ENCODE measurements around the gene PRPF18. TPM values are rescaled to one million over a fixed set of nuclear protein-coding genes. Genes with fewer than 3 reads are reported as not detected.

The PRPF18 gene
- polyA plus RNA-seq (2011; rRNA removed), result 21.5 and 39.6 TPM in 2 replicates
- 7.6 and 10.6 TPM in 2 replicates for polyA plus RNA-seq (2012; cell fraction: cytosol; rRNA removed)
- 2.5 and 3.5 TPM in 2 replicates for polyA plus RNA-seq (2012; cell fraction: nucleus; rRNA removed)
- polyA plus RNA-seq (2017; fragmentation: RNase III; extraction: RNeasy Plus Mini Kit Qiagen cat#74134 plus additional on column Dnase treatment), result 22.0 to 22.8 TPM (median 22.3 TPM) in 3 replicates
- polyA minus RNA-seq (2011; rRNA and poly(A)+ RNA removed), result 8.0 and 8.6 TPM in 2 replicates

DNA sequence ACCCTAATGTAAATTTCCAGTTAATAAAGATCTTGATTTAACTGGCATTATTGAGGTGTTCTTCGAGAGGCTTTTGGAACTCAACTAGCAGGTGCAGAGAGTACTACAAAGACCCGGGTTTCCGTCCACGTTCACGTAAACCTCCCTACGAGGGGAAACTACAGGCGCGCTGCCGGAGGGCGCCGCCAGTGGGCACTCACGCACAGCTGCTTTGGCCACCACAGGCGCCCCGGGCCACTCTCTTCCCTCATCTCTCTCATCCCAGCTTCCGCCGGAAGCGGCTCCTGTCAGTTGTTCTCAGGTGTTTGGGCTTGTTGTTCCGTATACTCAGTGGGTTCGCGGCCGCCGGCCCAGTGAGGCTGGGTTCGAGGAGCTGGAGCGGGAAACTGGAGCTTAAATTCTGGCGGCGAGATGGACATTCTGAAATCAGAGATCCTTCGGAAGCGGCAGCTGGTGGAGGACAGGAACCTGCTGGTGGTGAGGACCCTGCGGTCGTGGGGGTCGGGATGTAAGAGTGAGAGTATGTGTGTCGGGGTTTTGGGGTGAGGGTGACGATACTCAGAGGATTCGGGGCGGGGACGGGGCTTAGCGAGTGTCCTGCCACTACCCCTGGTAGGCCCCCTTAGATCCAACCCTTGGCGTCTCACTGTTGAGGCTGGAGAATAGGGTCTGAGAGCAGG lies at the start of gene PRPF18:
Gene PRPF18 (plus strand): TSS at position 290 of the 680 bp plus-strand sequence. CDS start 122 bp downstream, at position 412.
- CTCF ChIA-PET, result interaction anchor here (1.0 to 4.7 kb wide), 10 partner anchors 11 to 426 kb away, joined by 3 to 21 read pairs (median 4); no protein-coding TSS in a partner anchor
- TF ChIP-seq CBX2 (IDR thresholded peaks at IDR 0.05; ENCODE audit: borderline replicate concordance, low read depth) (no peak), MAX (IDR thresholded peaks at IDR 0.05) (peak; percentile 81), KDM1A (IDR thresholded peaks at IDR 0.05; ENCODE audit: low read depth) (no peak), FOXS1 (CRISPR knock-in tag; IDR thresholded peaks at IDR 0.05) (no peak), TP53 (CRISPR knock-in tag; IDR thresholded peaks at IDR 0.05) (no peak), HOXB5 (CRISPR knock-in tag; IDR thresholded peaks at IDR 0.05) (no peak), NR3C1 (IDR thresholded peaks at IDR 0.05) (no peak), SMC3 (IDR thresholded peaks at IDR 0.05) (peak; percentile 82), HMGXB4 (CRISPR knock-in tag; IDR thresholded peaks at IDR 0.05; ENCODE audit: borderline replicate concordance) (no peak), JUNB (IDR thresholded peaks at IDR 0.05) (no peak), ZSCAN20 (CRISPR knock-in tag; IDR thresholded peaks at IDR 0.05) (no peak), CTCF (IDR thresholded peaks at IDR 0.05) (peak; percentile 87), NFE2L2 (conservative IDR thresholded peaks at IDR 0.05; ENCODE audit: low read length) (no peak), ZFP36 (IDR thresholded peaks at IDR 0.05; ENCODE audit: borderline replicate concordance, partially characterized antibody) (no peak), PHF8 (IDR thresholded peaks at IDR 0.05; ENCODE audit: borderline replicate concordance, low read depth) (peak; percentile 95), POLR2AphosphoS2 (conservative IDR thresholded peaks at IDR 0.05; ENCODE audit: low read length) (no peak), HDAC2 (IDR thresholded peaks at IDR 0.05) (no peak), REST (IDR thresholded peaks at IDR 0.05) (no peak), EP300 (IDR thresholded peaks at IDR 0.05) (no peak), ESRRA (IDR thresholded peaks at IDR 0.05; ENCODE audit: borderline replicate concordance, low read length) (no peak), MAZ (IDR thresholded peaks at IDR 0.05; ENCODE audit: borderline replicate concordance, low read depth, low read length) (no peak), GATA3 (IDR thresholded peaks at IDR 0.05; ENCODE audit: borderline replicate concordance) (0 out of 2 replicates have a peak, but pooled peaks have one; percentile 26), MYC (IDR thresholded peaks at IDR 0.05; ENCODE audit: borderline replicate concordance, low read length) (no peak), NPAS2 (CRISPR knock-in tag; IDR thresholded peaks at IDR 0.05; ENCODE audit: borderline replicate concordance) (no peak), CEBPB (IDR thresholded peaks at IDR 0.05) (no peak), CHD4 (IDR thresholded peaks at IDR 0.05; ENCODE audit: borderline replicate concordance) (no peak), HOXA7 (CRISPR knock-in tag; IDR thresholded peaks at IDR 0.05) (no peak), JUN (IDR thresholded peaks at IDR 0.05) (peak; percentile 56 to 86; a peak in 4 of 5 replicates)
- TF ChIP-seq, protein P1, sequence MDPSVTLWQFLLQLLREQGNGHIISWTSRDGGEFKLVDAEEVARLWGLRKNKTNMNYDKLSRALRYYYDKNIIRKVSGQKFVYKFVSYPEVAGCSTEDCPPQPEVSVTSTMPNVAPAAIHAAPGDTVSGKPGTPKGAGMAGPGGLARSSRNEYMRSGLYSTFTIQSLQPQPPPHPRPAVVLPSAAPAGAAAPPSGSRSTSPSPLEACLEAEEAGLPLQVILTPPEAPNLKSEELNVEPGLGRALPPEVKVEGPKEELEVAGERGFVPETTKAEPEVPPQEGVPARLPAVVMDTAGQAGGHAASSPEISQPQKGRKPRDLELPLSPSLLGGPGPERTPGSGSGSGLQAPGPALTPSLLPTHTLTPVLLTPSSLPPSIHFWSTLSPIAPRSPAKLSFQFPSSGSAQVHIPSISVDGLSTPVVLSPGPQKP (IDR thresholded peaks at IDR 0.05; ENCODE audit: low read depth, low read length), result no peak
- TF ChIP-seq, protein P2, sequence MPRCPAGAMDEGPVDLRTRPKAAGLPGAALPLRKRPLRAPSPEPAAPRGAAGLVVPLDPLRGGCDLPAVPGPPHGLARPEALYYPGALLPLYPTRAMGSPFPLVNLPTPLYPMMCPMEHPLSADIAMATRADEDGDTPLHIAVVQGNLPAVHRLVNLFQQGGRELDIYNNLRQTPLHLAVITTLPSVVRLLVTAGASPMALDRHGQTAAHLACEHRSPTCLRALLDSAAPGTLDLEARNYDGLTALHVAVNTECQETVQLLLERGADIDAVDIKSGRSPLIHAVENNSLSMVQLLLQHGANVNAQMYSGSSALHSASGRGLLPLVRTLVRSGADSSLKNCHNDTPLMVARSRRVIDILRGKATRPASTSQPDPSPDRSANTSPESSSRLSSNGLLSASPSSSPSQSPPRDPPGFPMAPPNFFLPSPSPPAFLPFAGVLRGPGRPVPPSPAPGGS (IDR thresholded peaks at IDR 0.05), result peak; percentile 64; the same call in 1 of the 3 replicates

More for the DNA sequence above, at the start of gene PRPF18:
- POLR2A ChIA-PET, result interaction anchor here (0.5 to 1.7 kb wide), 6 partner anchors 24 to 284 kb away, joined by 3 to 8 read pairs (median 4); no protein-coding TSS in a partner anchor
- 1% methylated on average over 36 of the region's 38 CpGs for WGBS (ENCODE audit: missing lambda C conversion rate)
- peak within 1 kb of the TSS; percentile 75 to 88 for H3K27ac ChIP-seq
- H3K9me3 ChIP-seq, result no peaks in the 10 kb centered on the region; the same call in 2 of the 3 replicates
- peak within 1 kb of the TSS; percentile 99 for H3K4me3 ChIP-seq
- H3K4me2 ChIP-seq, result peak within 1 kb of the TSS; percentile 97
- peaks cover 6% of the 10 kb centered on the region; the same call in 1 of the 3 replicates for H3K4me1 ChIP-seq
- DNase-seq (ENCODE audit: low read depth in 1 of 2, low spot score in 1 of 2), result peak; percentile 96 to 98
- peak; percentile 99 for ATAC-seq
- no peak for FAIRE-seq

Measured in A549 (cell line).